WERI-Rb-1 (cell line): ENCODE data around the gene PLTP.
A peak's percentile ranks its signal among the peaks of the same experiment; 100 is the strongest.

ENCODE experiments used
- DNase-seq: peaks from one replicate; pipeline ENCODE4 v3.0.0-alpha.2; 2020
- H3K27ac ChIP-seq: fragments of 250-450 bp; sonication (Bioruptor Pico); 2 replicates; pipeline ENCODE4 v1.5.1; 2020; ENCODE audit warnings: mild to moderate bottlenecking, moderate library complexity
- H3K27me3 ChIP-seq: fragments of 250-450 bp; sonication (Bioruptor Pico); 2 replicates; pipeline ENCODE4 v1.5.1; 2021; ENCODE audit warnings: mild to moderate bottlenecking, low read depth, moderate library complexity; ENCODE audit not compliant: insufficient read depth, severe bottlenecking
- H3K36me3 ChIP-seq: fragments of 250-450 bp; sonication (Bioruptor Pico); 2 replicates; pipeline ENCODE4 v1.5.1; 2020; ENCODE audit warnings: mild to moderate bottlenecking, moderate library complexity
- H3K4me3 ChIP-seq: 2 replicates; pipeline ENCODE4 v1.5.1; 2011; ENCODE audit warnings: low read depth, mild to moderate bottlenecking, control low read depth, low read length
- H3K9me3 ChIP-seq: fragments of 250-450 bp; sonication (Bioruptor Pico); 2 replicates; pipeline ENCODE4 v1.5.1; 2021; ENCODE audit warnings: mild to moderate bottlenecking, moderate library complexity; ENCODE audit not compliant: severe bottlenecking
- CTCF ChIP-seq: IDR thresholded peaks from 2 replicates; pipeline ENCODE4 v1.5.1; 2011; ENCODE audit warnings: low read depth, mild to moderate bottlenecking, control low read depth, inconsistent platforms, low read length

PLTP gene

GRCh38 chr20:45910670-45911485 is 1.1 kb downstream of the PLTP start:
- H3K36me3 ChIP-seq, result no peaks in the 10 kb centered on the region; the same call in 1 of the 2 replicates
- no peaks in the 10 kb centered on the region for H3K27me3 ChIP-seq
- H3K27ac ChIP-seq, result no peak overlapping the region
- peak; percentile 35 for DNase-seq
- no peak overlapping the region for H3K4me3 ChIP-seq
- H3K9me3 ChIP-seq, result no peaks in the 10 kb centered on the region
- TF ChIP-seq CTCF, result no peak

- Histone ChIP-seq H3K36me3 (no peaks in the 10 kb centered on the region; the same call in 1 of the 2 replicates), H3K27me3 (no peaks in the 10 kb centered on the region), H3K27ac (no peak overlapping the region), H3K9me3 (no peaks in the 10 kb centered on the region), H3K4me3 (no peak overlapping the region)
- DNase-seq, result no peak
- no peak for TF ChIP-seq CTCF
Measured at GRCh38 chr20:45909817-45910669, 1.9 kb downstream of the PLTP start.

- no peaks in the 10 kb centered on the region; the same call in 1 of the 2 replicates for H3K36me3 ChIP-seq
Measured at GRCh38 chr20:45909336-45909808, 2.6 kb downstream of the PLTP start.

GRCh38 chr20:45908084-45908483 is 3.9 kb downstream of the PLTP start:
- no peak for TF ChIP-seq CTCF
- Histone ChIP-seq H3K9me3 (no peaks in the 10 kb centered on the region), H3K4me3 (no peak overlapping the region), H3K36me3 (no peaks in the 10 kb centered on the region; the same call in 1 of the 2 replicates), H3K27me3 (no peaks in the 10 kb centered on the region), H3K27ac (no peak overlapping the region)
- DNase-seq, result no peak

More at GRCh38 chr20:45909336-45909808, 2.6 kb downstream of the PLTP start:
- Histone ChIP-seq H3K4me3 (no peak overlapping the region), H3K27me3 (no peaks in the 10 kb centered on the region), H3K9me3 (no peaks in the 10 kb centered on the region), H3K27ac (no peak overlapping the region)
- DNase-seq, result no peak
- no peak for TF ChIP-seq CTCF

GRCh38 chr20:45907219-45907948 is 4.6 kb downstream of the PLTP start:
- Histone ChIP-seq H3K27ac (no peak overlapping the region), H3K27me3 (no peaks in the 10 kb centered on the region), H3K9me3 (no peaks in the 10 kb centered on the region), H3K36me3 (no peaks in the 10 kb centered on the region; the same call in 1 of the 2 replicates), H3K4me3 (no peak overlapping the region)
- DNase-seq, result no peak
- TF ChIP-seq CTCF, result no peak
